Smooth muscle cell (in vitro differentiated cells): ENCODE data around the gene SIGLECL1. TPM values are rescaled to one million over a fixed set of nuclear protein-coding genes. Genes with fewer than 3 reads are reported as not detected.

Experiments
- DNase-seq: peaks from one replicate; lab custom pipeline; 2025; ENCODE audit not compliant: unreplicated experiment; lab: John Stamatoyannopoulos, UW
- H2AFZ ChIP-seq: fragments of 200-600 bp; sonication (generic); 2 replicates; pipeline ENCODE4 v1.6.0; 2016; ENCODE audit warnings: antibody characterized with exemption, low read depth, mild to moderate bottlenecking
- H3F3A ChIP-seq: fragments of 200-600 bp; sonication (generic); 2 replicates; pipeline ENCODE4 v1.6.0; 2017; ENCODE audit warnings: antibody characterized with exemption, low read depth
- H3K27ac ChIP-seq: fragments of 200-600 bp; sonication (generic); 2 replicates; pipeline ENCODE4 v1.5.1; 2016; ENCODE audit warnings: low read depth, mild to moderate bottlenecking
- H3K27me3 ChIP-seq: fragments of 200-600 bp; sonication (generic); 2 replicates; pipeline ENCODE4 v1.6.1; 2016; ENCODE audit warnings: low read depth, mild to moderate bottlenecking
- H3K36me3 ChIP-seq: fragments of 200-600 bp; sonication (generic); 2 replicates; pipeline ENCODE4 v1.5.1; 2016; ENCODE audit warnings: low read depth
- H3K4me1 ChIP-seq: fragments of 200-600 bp; sonication (generic); 2 replicates; pipeline ENCODE4 v1.5.1; 2016; ENCODE audit warnings: low read depth
- H3K4me2 ChIP-seq: fragments of 200-600 bp; sonication (generic); 2 replicates; pipeline ENCODE4 v1.6.0; 2016; ENCODE audit warnings: mild to moderate bottlenecking
- H3K4me3 ChIP-seq: fragments of 200-600 bp; sonication (generic); 2 replicates; pipeline ENCODE4 v1.5.1; 2016; ENCODE audit warnings: mild to moderate bottlenecking
- H3K79me2 ChIP-seq: fragments of 200-600 bp; sonication (generic); 2 replicates; pipeline ENCODE4 v1.6.0; 2016; ENCODE audit warnings: low read depth, mild to moderate bottlenecking
- H3K9ac ChIP-seq: fragments of 200-600 bp; sonication (generic); 2 replicates; pipeline ENCODE4 v1.6.0; 2016; ENCODE audit warnings: low read depth
- H3K9me3 ChIP-seq: fragments of 200-600 bp; sonication (generic); replicated peaks from 2 replicates; pipeline ENCODE4 v1.5.1; 2016; ENCODE audit warnings: low read depth
- H4K20me1 ChIP-seq: fragments of 200-600 bp; sonication (generic); 2 replicates; pipeline ENCODE4 v1.6.0; 2016; ENCODE audit warnings: low read depth
- CTCF ChIP-seq: fragments of 200-600 bp; sonication (generic); IDR thresholded peaks from 2 replicates; pipeline ENCODE4 v1.5.1; 2017; ENCODE audit warnings: borderline replicate concordance, mild to moderate bottlenecking, antibody characterized with exemption; ENCODE audit not compliant: insufficient read depth, poor library complexity, severe bottlenecking
- WGBS: methylation state at CpG from one replicate; pipeline ENCODE4 v1.1.7; 2016; ENCODE audit warnings: low lambda C conversion rate; 5-methylcytosine and 5-hydroxymethylcytosine counted together
- polyA plus RNA-seq: library from polyadenylated mRNA; unstranded; fragments of >200 nt; fragmentation: Nextera tagmentation; extraction: Ambion mirVana; gene quantifications from 2 replicates; pipeline ENCODE4 v1.2.1, GENCODE V29; 2016
- total RNA-seq: library from RNA; depleted of rRNA; stranded (reverse); fragments of >200 nt; gene quantifications from 2 replicates; pipeline ENCODE4 v1.2.3, GENCODE V29; 2014

Gene SIGLECL1
- total and polyA plus RNA-seq, 2 experiments from 2014 or later = not detected

- Histone ChIP-seq H3K27me3 (no peaks in the 10 kb centered on the region), H3K9ac (no peak overlapping the region), H3F3A (no peaks in the 10 kb centered on the region), H3K79me2 (no peaks in the 10 kb centered on the region), H3K4me1 (no peaks in the 10 kb centered on the region), H3K4me2 (no peak overlapping the region), H3K9me3 (no peaks in the 10 kb centered on the region), H3K4me3 (no peak overlapping the region), H3K27ac (no peak overlapping the region), H3K36me3 (no peaks in the 10 kb centered on the region), H2AFZ (no peak overlapping the region), H4K20me1 (no peaks in the 10 kb centered on the region)
- 85% methylated on average over 9 of the region's 9 CpGs for WGBS
- no peak for DNase-seq
- no peak for TF ChIP-seq CTCF
These were observed 1.6 kb downstream of the SIGLECL1 start for GRCh38 chr19:51252306-51253079.

GRCh38 chr19:51253088-51253806, 2.4 kb downstream of the SIGLECL1 start:
- no peaks in the 10 kb centered on the region for H3K27me3 ChIP-seq
- H3K4me1 ChIP-seq = no peaks in the 10 kb centered on the region
- TF ChIP-seq CTCF = no peak
- no peaks in the 10 kb centered on the region for H4K20me1 ChIP-seq
- no peak for DNase-seq
- H3F3A ChIP-seq = no peaks in the 10 kb centered on the region
- no peaks in the 10 kb centered on the region for H3K9me3 ChIP-seq
- 96% methylated on average over 1 of the region's 1 CpG for WGBS
- no peak overlapping the region for H2AFZ ChIP-seq
- H3K9ac ChIP-seq = no peak overlapping the region
- H3K36me3 ChIP-seq = no peaks in the 10 kb centered on the region
- H3K4me2 ChIP-seq = no peak overlapping the region
- H3K79me2 ChIP-seq = no peaks in the 10 kb centered on the region
- no peak overlapping the region for H3K4me3 ChIP-seq
- no peak overlapping the region for H3K27ac ChIP-seq

DNA sequence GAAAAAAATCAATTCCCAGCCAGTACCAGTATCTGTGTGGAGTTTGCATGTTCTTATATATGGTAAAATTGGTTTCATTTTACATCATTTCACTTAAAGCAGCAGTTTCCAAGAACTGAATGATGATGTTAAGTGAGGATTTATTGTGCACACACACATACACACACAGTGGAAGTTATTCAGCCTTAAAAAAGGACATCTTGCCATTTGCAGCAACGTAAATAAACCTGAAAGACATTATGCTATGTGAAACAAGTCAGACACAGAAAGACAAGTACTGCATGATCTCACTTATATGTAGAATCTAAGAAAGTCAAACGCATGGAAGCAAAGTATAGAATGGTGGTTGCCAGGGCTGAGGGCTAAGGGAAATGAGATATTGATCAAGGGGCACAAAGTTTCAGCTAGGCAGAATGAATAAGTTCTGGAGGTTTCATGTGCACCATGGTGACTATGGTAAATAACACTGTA, 5.3 kb downstream of the SIGLECL1 start:
- Histone ChIP-seq H3K27ac (no peak overlapping the region), H3K36me3 (no peaks in the 10 kb centered on the region), H3K9me3 (no peaks in the 10 kb centered on the region), H3K9ac (no peak overlapping the region), H3K79me2 (no peaks in the 10 kb centered on the region), H3F3A (no peaks in the 10 kb centered on the region), H3K4me1 (no peaks in the 10 kb centered on the region), H2AFZ (no peak overlapping the region), H3K27me3 (no peaks in the 10 kb centered on the region), H3K4me3 (no peak overlapping the region), H3K4me2 (no peak overlapping the region), H4K20me1 (no peaks in the 10 kb centered on the region)
- WGBS = 78% methylated on average over 2 of the region's 2 CpGs
- TF ChIP-seq CTCF = no peak
- DNase-seq = no peak
